Endothelial cell of umbilical vein (primary cell): Measurements from ENCODE around the gene RBAK. TPM values are rescaled to one million over a fixed set of nuclear protein-coding genes. Genes with fewer than 3 reads are reported as not detected.

ENCODE experiments used
- BruUV-seq: library from RNA; stranded (reverse); fragments of 400-500 nt; replicated peaks from 2 replicates; lab custom pipeline; 2021; lab: Mats Ljungman, UMichigan
- CTCF ChIA-PET: fragments of 300-600, 350-600 bp; sonication (Branson Sonifier 250); formaldehyde crosslinking; loops from one replicate; lab custom pipeline; 2021; ENCODE audit warnings: antibody characterized with exemption, inconsistent platforms; lab: Charles Lee
- POLR2A ChIA-PET: fragments of 300-600, 350-600 bp; sonication (Branson Sonifier 250); formaldehyde crosslinking; loops from one replicate; lab custom pipeline; 2021; ENCODE audit warnings: antibody characterized with exemption, inconsistent platforms; lab: Charles Lee
- DNase-seq: peaks from one replicate; pipeline ENCODE4 v3.0.0-alpha.2; 2011; ENCODE audit warnings: low read depth, low spot score
- FAIRE-seq: peaks from 2 replicates; lab custom pipeline; 2011; peaks lifted over from hg19 to GRCh38; lab: Jason Lieb, UNC
- H2AFZ ChIP-seq: 2 replicates; pipeline ENCODE4 v1.6.0; 2012; ENCODE audit warnings: low read depth, low read length, control low read depth, inconsistent platforms
- H3K27ac ChIP-seq: 2 replicates; pipeline ENCODE4 v1.5.1; 2011; ENCODE audit warnings: low read depth, mild to moderate bottlenecking, control low read depth, low read length, moderate library complexity; ENCODE audit not compliant: insufficient read depth
- H3K27me3 ChIP-seq, 2 experiments: 2 replicates each; pipeline versions ENCODE4 v1.6.0 to v1.6.1; 2011; ENCODE audit warnings: low read length in 2 of 2, mixed read lengths in 1 of 2; ENCODE audit not compliant: control insufficient read depth in 2 of 2, insufficient read depth in 2 of 2
- H3K36me3 ChIP-seq, 2 experiments: 2 replicates in 1 of 2; 3 replicates in 1 of 2; pipeline ENCODE4 v1.5.1; 2011; ENCODE audit warnings: low read length in 2 of 2, mild to moderate bottlenecking in 1 of 2, moderate library complexity in 1 of 2; ENCODE audit not compliant: control insufficient read depth in 2 of 2, insufficient read depth in 2 of 2; ENCODE audit errors: extremely low read depth in 1 of 2
- H3K4me1 ChIP-seq: 3 replicates; pipeline ENCODE4 v1.5.1; 2011; ENCODE audit warnings: mild to moderate bottlenecking, low read length; ENCODE audit not compliant: control insufficient read depth, insufficient read depth; ENCODE audit errors: extremely low read depth
- H3K4me2 ChIP-seq: 2 replicates; pipeline ENCODE4 v1.6.1; 2011; ENCODE audit warnings: low read length, control low read depth, mixed read lengths; ENCODE audit not compliant: insufficient read depth
- H3K4me3 ChIP-seq, 3 experiments: fragments of 200-600 bp in 1 of 3; sonication (generic), shearing (Covaris generic) in 1 of 3; replicated peaks in 1 of 3; 2 replicates each; pipeline ENCODE4 v1.5.1; 2011 to 2016; ENCODE audit warnings: control low read depth in 3 of 3, low read length in 3 of 3, mild to moderate bottlenecking in 2 of 3, inconsistent platforms in 1 of 3, low read depth in 1 of 3, moderate library complexity in 1 of 3; ENCODE audit not compliant: insufficient read depth in 1 of 3
- H3K79me2 ChIP-seq: 2 replicates; pipeline ENCODE4 v1.6.0; 2012; ENCODE audit warnings: low read length, inconsistent platforms; ENCODE audit not compliant: control insufficient read depth, insufficient read depth
- H3K9ac ChIP-seq: replicated peaks from 2 replicates; pipeline ENCODE3; 2011; ENCODE audit warnings: low read length, control low read depth; ENCODE audit not compliant: insufficient read depth; ENCODE audit errors: extremely low read depth
- H3K9me1 ChIP-seq: replicated peaks from 3 replicates; pipeline ENCODE4 v1.6.0; 2011; ENCODE audit warnings: mild to moderate bottlenecking, low read length; ENCODE audit not compliant: control insufficient read depth, insufficient read depth; ENCODE audit errors: extremely low read depth
- H3K9me3 ChIP-seq: replicated peaks from 2 replicates; pipeline ENCODE4 v1.5.1; 2012; ENCODE audit warnings: low read length, inconsistent platforms; ENCODE audit not compliant: control insufficient read depth, insufficient read depth
- H4K20me1 ChIP-seq: replicated peaks from 2 replicates; pipeline ENCODE3; 2011; ENCODE audit warnings: mild to moderate bottlenecking, low read length; ENCODE audit not compliant: control insufficient read depth, insufficient read depth; ENCODE audit errors: extremely low read depth
- EZH2 ChIP-seq: IDR thresholded peaks from 2 replicates; pipeline ENCODE4 v1.6.1; 2012; ENCODE audit warnings: borderline replicate concordance, low read depth, mild to moderate bottlenecking, moderate library complexity, low read length, inconsistent platforms; ENCODE audit not compliant: severe bottlenecking
- FOS ChIP-seq: IDR thresholded peaks from 2 replicates; pipeline ENCODE4 v1.6.1; 2011; ENCODE audit warnings: mild to moderate bottlenecking, low read length, moderate library complexity, borderline replicate concordance; ENCODE audit not compliant: insufficient read depth
- GATA2 ChIP-seq: IDR thresholded peaks from 2 replicates; pipeline ENCODE4 v1.7.0; 2011; ENCODE audit warnings: low read depth, mild to moderate bottlenecking, moderate library complexity, mixed read lengths, low read length; ENCODE audit not compliant: insufficient read length, insufficient read depth
- JUN ChIP-seq: IDR thresholded peaks from 2 replicates; pipeline ENCODE4 v1.6.1; 2011; ENCODE audit warnings: borderline replicate concordance, low read depth; ENCODE audit not compliant: insufficient read length, insufficient read depth
- MAX ChIP-seq: IDR thresholded peaks from 2 replicates; pipeline ENCODE4 v1.6.1; 2011; ENCODE audit not compliant: insufficient read depth, insufficient read length
- MYC ChIP-seq: IDR thresholded peaks from one replicate; pipeline ENCODE4 v1.6.1; 2011; ENCODE audit warnings: mild to moderate bottlenecking, low read depth, low read length
- POLR2A ChIP-seq: IDR thresholded peaks from 2 replicates; pipeline ENCODE4 v1.6.1; 2012; ENCODE audit warnings: low read depth, mild to moderate bottlenecking, control low read depth, low read length
- POLR2AphosphoS5 ChIP-seq: IDR thresholded peaks from 2 replicates; pipeline ENCODE4 v1.6.1; 2012; ENCODE audit warnings: low read depth, mild to moderate bottlenecking, control low read depth, low read length, moderate library complexity; ENCODE audit not compliant: insufficient read depth
- dilution Hi-C: fragments of 300-500 bp; cut with MboI; formaldehyde crosslinking; loops from one replicate; pipeline ENCODE4 v1.15.0; 2019; ENCODE audit warnings: low sequenced_read_pairs; ENCODE audit not compliant: extremely low pct_ligation_motif_present
- intact Hi-C: fragments of 100-400 bp; cut with micrococcal nuclease; formaldehyde crosslinking; loops from one replicate; pipeline ENCODE4 v1.10.0; 2022
- polyA plus RNA-seq, 4 experiments: library from polyadenylated mRNA; depleted of rRNA in 3 of 4; stranded (reverse) in 3 of 4; unstranded in 1 of 4; fragments of >200 nt; gene quantifications; 2 replicates each; pipeline versions ENCODE4 v1.2.1 to v1.2.3, GENCODE V29; 2011 to 2012; ENCODE audit warnings: missing spikeins in 1 of 4
- total RNA-seq: library from RNA; stranded (reverse); gene quantifications from 2 replicates; pipeline ENCODE4 v1.2.3, GENCODE V29; 2021
- TF ChIP-seq, protein P1 (sequence below), 2 donors: IDR thresholded peaks; 1 replicate in 1 of 2; 2 replicates in 1 of 2; pipeline ENCODE4 v1.5.1; 2011; ENCODE audit warnings: low read length in 2 of 2, mild to moderate bottlenecking in 2 of 2, moderate library complexity in 2 of 2, control low read depth in 1 of 2, inconsistent platforms in 1 of 2, low read depth in 1 of 2; ENCODE audit not compliant: insufficient read depth in 1 of 2; ENCODE audit errors: extremely low read depth in 1 of 2

RBAK gene
- total and polyA plus RNA-seq, 2 donors (not counting 3 experiments of a cell fraction or from before 2014, with no cell fraction given): 1.4 to 8.6 TPM

DNA sequence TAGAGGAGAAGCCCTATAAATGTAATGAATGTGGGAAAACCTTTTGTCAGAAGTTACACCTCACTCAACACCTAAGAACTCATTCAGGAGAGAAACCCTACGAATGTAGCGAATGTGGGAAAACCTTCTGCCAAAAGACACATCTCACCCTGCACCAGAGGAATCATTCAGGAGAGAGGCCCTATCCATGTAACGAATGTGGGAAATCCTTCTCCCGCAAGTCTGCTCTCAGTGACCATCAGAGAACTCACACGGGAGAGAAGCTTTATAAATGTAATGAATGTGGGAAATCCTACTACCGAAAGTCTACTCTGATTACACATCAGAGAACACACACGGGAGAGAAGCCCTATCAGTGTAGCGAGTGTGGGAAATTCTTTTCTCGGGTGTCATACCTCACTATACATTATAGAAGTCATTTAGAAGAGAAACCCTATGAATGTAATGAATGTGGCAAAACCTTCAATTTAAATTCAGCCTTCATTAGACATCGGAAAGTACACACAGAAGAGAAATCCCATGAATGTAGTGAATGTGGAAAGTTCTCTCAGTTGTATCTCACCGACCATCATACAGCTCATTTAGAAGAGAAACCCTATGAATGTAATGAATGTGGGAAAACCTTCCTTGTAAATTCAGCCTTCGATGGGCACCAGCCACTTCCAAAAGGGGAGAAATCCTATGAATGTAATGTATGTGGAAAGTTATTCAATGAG lies 18.9 kb downstream of the RBAK start:
- ChIA-PET CTCF (no interaction called here), POLR2A (no interaction called here)
- Histone ChIP-seq H2AFZ (no peak overlapping the region), H3K9me1 (no peaks in the 10 kb centered on the region), H3K4me1 (no peaks in the 10 kb centered on the region), H4K20me1 (no peaks in the 10 kb centered on the region), H3K27ac (no peak overlapping the region), H3K27me3 (no peaks in the 10 kb centered on the region), H3K4me2 (no peak overlapping the region), H3K9ac (no peak overlapping the region), H3K4me3 (no peak overlapping the region), H3K79me2 (no peaks in the 10 kb centered on the region), H3K36me3 (peaks cover 16 to 18% of the 10 kb centered on the region in 2 experiments), H3K9me3 (peaks cover 34% of the 10 kb centered on the region)
- FAIRE-seq: no peak
- dilution Hi-C loops: no loop called here
- no peak for TF ChIP-seq POLR2AphosphoS5
- TF ChIP-seq FOS: no peak
- intact Hi-C loops: no loop called here
- no TSS peak for BruUV-seq
- peak; percentile 7 for DNase-seq

DNA sequence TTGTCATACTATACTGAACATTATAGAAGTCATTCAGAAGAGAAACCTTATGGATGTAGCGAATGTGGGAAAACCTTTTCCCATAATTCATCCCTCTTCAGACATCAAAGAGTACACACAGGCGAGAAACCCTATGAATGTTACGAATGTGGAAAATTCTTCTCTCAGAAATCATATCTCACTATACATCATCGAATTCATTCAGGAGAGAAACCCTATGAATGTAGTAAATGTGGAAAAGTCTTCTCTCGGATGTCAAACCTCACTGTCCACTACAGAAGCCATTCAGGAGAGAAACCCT lies 19.4 kb downstream of the RBAK start:
- no peak for DNase-seq
- Histone ChIP-seq H3K9me1 (no peaks in the 10 kb centered on the region), H3K36me3 (peaks cover 15 to 18% of the 10 kb centered on the region in 2 experiments), H4K20me1 (no peaks in the 10 kb centered on the region), H3K9me3 (peaks cover 34% of the 10 kb centered on the region), H2AFZ (no peak overlapping the region), H3K9ac (no peak overlapping the region), H3K4me2 (no peak overlapping the region), H3K27me3 (no peaks in the 10 kb centered on the region), H3K27ac (no peak overlapping the region), H3K4me1 (no peaks in the 10 kb centered on the region), H3K79me2 (no peaks in the 10 kb centered on the region), H3K4me3 (no peak overlapping the region)
- ChIA-PET CTCF (no interaction called here), POLR2A (no interaction called here)
- TF ChIP-seq, protein P1, sequence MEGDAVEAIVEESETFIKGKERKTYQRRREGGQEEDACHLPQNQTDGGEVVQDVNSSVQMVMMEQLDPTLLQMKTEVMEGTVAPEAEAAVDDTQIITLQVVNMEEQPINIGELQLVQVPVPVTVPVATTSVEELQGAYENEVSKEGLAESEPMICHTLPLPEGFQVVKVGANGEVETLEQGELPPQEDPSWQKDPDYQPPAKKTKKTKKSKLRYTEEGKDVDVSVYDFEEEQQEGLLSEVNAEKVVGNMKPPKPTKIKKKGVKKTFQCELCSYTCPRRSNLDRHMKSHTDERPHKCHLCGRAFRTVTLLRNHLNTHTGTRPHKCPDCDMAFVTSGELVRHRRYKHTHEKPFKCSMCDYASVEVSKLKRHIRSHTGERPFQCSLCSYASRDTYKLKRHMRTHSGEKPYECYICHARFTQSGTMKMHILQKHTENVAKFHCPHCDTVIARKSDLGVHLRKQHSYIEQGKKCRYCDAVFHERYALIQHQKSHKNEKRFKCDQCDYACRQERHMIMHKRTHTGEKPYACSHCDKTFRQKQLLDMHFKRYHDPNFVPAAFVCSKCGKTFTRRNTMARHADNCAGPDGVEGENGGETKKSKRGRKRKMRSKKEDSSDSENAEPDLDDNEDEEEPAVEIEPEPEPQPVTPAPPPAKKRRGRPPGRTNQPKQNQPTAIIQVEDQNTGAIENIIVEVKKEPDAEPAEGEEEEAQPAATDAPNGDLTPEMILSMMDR (IDR thresholded peaks at IDR 0.05; ENCODE audit: extremely low read depth in 1 of 2, insufficient read depth in 1 of 2, low read depth in 1 of 2, low read length in 2 of 2): no peak
- TF ChIP-seq FOS (no peak), POLR2AphosphoS5 (no peak), POLR2A (no peak), EZH2 (no peak), MYC (no peak), JUN (no peak), GATA2 (no peak), MAX (no peak)
- intact Hi-C loops: no loop called here
- no peak for FAIRE-seq
- TSS peak; percentile 4 for BruUV-seq
- dilution Hi-C loops: no loop called here
